ENCODE measurements around the gene NEUROG2.

GRCh38 chr4:112526061-112526460 lies 10.1 kb upstream of the NEUROG2 start:
- TF ChIP-seq EZH2 (IDR thresholded peaks at IDR 0.05; ENCODE audit: insufficient read depth, low read length): no peak
- no peak for TF ChIP-seq CTCF (IDR thresholded peaks at IDR 0.05; ENCODE audit: insufficient read depth, low read depth, low read length)
